NK-92 treated with Interleukin-12 subunit alpha and Interleukin-12 subunit beta, amount 100 ng/mL, for 24 hours (cell line): Measurements from ENCODE around the gene IL1R2.

Experiments
- DNase-seq: peaks from one replicate; lab custom pipeline; 2025; lab: John Stamatoyannopoulos, UW

The IL1R2 gene

GRCh38 chr2:102022884-102023539 lies 31.3 kb downstream of the IL1R2 start:
- no peak for DNase-seq

- no peak for DNase-seq
Observed at GRCh38 chr2:102024410-102024809, 32.6 kb downstream of the IL1R2 start.

DNA sequence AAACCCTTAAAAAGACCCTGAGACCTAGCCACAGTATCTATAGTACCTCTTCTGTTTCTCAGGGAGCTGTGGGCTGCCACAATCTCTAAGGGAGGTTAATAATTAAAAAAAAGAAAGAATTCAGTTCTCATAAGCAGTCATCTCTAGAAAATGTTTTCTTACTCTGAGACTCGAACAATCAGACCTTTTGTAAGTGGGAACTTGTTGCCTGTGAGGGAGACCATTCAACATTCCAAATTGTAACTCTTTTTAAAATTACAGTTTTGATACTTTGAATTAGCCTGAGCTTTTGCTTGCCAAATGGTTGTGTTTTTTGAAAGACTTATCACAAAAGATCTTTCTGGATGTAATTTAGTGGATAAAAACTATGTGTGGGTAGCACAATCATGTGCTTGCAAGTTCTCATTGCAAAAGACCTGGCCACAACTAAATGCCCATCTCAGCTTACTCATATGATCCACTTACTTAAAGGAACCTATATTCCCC lies 33.3 kb downstream of the IL1R2 start:
- no peak for DNase-seq

GRCh38 chr2:102025583-102026267 lies 34.0 kb downstream of the IL1R2 start:
- no peak for DNase-seq

GRCh38 chr2:102027036-102027980 lies 35.5 kb downstream of the IL1R2 start:
- no peak for DNase-seq

- DNase-seq: no peak
Observed at GRCh38 chr2:102028470-102028869, 36.7 kb downstream of the IL1R2 start.

GRCh38 chr2:102029405-102029804 lies 37.6 kb downstream of the IL1R2 start:
- DNase-seq: no peak

GRCh38 chr2:102029952-102030351 lies 38.2 kb downstream of the IL1R2 start:
- no peak for DNase-seq

- DNase-seq: no peak
Observed at GRCh38 chr2:102030502-102030854, 38.7 kb downstream of the IL1R2 start.

- DNase-seq: no peak
Observed at GRCh38 chr2:102030855-102031527, 39.2 kb downstream of the IL1R2 start.

DNA sequence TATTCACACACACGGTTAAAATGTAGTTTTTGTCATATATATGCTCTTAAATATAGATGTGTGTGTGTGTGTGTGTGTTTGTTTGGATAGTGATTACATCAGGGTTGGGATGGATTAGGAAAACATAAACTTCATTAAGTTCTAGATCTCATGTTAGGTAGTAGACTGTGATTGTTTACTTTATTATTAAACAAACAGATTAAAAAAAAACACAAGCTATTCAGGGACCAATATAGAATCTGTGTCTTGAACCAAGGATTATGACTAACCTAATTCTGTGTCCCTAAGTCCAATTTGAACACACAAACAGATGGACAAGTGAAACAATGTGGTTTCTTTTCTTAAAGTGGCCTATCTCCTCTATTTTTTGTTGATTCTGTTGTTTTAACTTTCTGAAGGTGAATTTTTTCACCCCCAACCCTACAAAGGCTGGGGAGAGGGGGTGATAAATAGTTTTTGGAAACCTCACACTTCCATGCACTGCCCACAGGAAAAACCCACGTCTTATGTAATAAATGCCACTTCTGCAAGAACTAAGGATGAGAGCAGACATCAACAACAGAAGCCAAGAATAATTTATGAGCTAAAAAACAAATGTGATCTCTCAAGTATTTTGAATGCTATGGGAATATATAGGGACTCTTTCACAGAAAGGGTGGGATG lies 40.7 kb downstream of the IL1R2 start:
- DNase-seq: no peak

GRCh38 chr2:102033031-102033749 lies 41.4 kb downstream of the IL1R2 start:
- peak; percentile 39 for DNase-seq

DNA sequence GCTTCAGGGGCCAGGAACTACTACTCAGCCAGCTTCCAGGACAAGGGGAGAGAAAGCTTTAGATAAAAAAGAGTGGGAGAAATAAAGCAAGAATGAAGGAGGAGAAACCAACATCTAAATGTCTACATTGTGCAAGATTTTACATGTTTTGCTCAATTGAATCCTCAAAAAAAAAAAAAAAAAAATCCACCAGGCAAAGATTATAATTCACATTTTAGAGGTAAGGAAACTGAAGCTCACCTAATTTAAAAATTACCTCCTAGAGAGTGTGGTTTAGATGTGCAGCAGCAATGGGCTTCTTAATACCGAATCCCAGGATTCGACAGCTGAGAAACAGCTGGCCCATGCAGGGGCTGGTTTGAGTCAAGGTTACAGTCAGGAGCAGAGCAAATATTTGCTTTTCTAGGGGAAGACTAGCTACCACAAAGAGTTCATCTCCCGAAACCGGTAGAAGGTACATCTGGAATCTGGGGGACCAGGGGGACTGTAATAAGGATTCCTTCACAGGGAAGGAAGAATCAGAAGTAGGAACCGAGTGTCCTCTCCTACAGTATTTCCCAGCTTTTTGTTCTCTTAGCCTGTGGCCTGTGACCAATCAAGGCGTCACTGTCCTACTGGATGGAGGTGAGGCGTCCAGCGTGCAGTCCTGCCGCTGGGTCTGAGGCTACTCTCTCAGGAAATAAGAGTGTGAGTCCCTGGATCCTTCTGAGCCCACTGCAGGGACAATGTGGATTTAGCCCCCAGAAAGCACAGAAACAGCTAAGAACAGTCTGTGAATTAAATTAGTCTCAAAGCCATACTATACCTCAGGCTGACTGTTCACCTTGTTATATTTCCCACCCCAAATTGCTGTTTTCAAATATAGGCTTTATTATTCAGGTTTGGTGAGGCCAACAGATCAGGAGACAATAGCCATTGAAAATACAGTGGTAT lies 42.3 kb downstream of the IL1R2 start:
- DNase-seq: no peak

GRCh38 chr2:102034683-102035548 lies 43.2 kb downstream of the IL1R2 start:
- no peak for DNase-seq

- no peak for DNase-seq
Observed at GRCh38 chr2:102037681-102038080, 45.9 kb downstream of the IL1R2 start.

GRCh38 chr2:102040229-102040628 lies 48.5 kb downstream of the IL1R2 start:
- DNase-seq: no peak

DNA sequence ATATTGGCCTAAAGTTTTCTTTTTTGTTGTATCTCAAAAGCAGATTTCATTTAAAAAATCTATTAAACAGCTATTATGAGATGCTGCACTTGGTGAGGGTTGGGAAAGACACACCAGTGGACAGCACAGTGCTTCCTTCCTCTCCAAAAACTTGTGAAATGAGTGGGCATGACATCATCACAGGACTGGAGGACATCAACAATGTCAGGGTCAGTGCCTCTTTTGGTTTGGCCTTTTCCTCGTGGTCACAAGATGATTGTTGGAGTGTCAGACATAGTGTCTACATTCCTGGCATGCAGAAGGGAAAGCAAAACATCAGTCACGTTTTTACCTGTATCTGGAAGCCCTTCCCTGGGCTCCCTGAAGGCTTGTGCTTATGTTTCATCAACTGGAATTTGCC lies 49.6 kb downstream of the IL1R2 start:
- no peak for DNase-seq

- DNase-seq: no peak
Observed at GRCh38 chr2:102042196-102043081, 50.7 kb downstream of the IL1R2 start.
